Osteoblast (primary cell): ENCODE data around the gene EPHA4. TPM values are rescaled to one million over a fixed set of nuclear protein-coding genes. Genes with fewer than 3 reads are reported as not detected.
A peak's percentile ranks its signal among the peaks of the same experiment; 100 is the strongest.

Source experiments
- DNase-seq: peaks from one replicate; pipeline ENCODE4 v3.0.0; 2011; ENCODE audit warnings: low spot score, mixed read lengths; ENCODE audit not compliant: insufficient read length; ENCODE audit errors: missing footprints
- H2AFZ ChIP-seq: 2 replicates; pipeline ENCODE4 v1.6.0; 2011; ENCODE audit warnings: mild to moderate bottlenecking, low read length
- H3K27ac ChIP-seq: 2 replicates; pipeline ENCODE4 v1.5.1; 2011; ENCODE audit warnings: mild to moderate bottlenecking, low read depth, low read length, moderate library complexity
- H3K27me3 ChIP-seq: 2 replicates; pipeline ENCODE4 v1.6.0; 2012; ENCODE audit warnings: mild to moderate bottlenecking, control low read depth, inconsistent platforms, low read length, moderate library complexity; ENCODE audit not compliant: insufficient read depth
- H3K36me3 ChIP-seq: 2 replicates; pipeline ENCODE4 v1.5.1; 2011; ENCODE audit warnings: mild to moderate bottlenecking, low read length, control low read depth, moderate library complexity; ENCODE audit not compliant: insufficient read depth
- H3K4me1 ChIP-seq: 2 replicates; pipeline ENCODE4 v1.5.1; 2011; ENCODE audit warnings: mild to moderate bottlenecking, low read length, control low read depth, moderate library complexity; ENCODE audit not compliant: insufficient read depth
- H3K4me2 ChIP-seq: 2 replicates; pipeline ENCODE4 v1.6.0; 2011; ENCODE audit warnings: mild to moderate bottlenecking, low read length; ENCODE audit not compliant: insufficient read depth
- H3K4me3 ChIP-seq: fragments of 200-600 bp; sonication (generic); 3 replicates; pipeline ENCODE4 v1.5.1; 2012; ENCODE audit warnings: mild to moderate bottlenecking, low read length, inconsistent platforms; ENCODE audit not compliant: insufficient read depth
- H3K79me2 ChIP-seq: 2 replicates; pipeline ENCODE4 v1.6.0; 2012; ENCODE audit warnings: mild to moderate bottlenecking, low read length, control low read depth, inconsistent platforms; ENCODE audit not compliant: insufficient read depth
- H3K9me3 ChIP-seq: 2 replicates; pipeline ENCODE4 v1.5.1; 2011; ENCODE audit warnings: low read depth, low read length, control low read depth
- H4K20me1 ChIP-seq: 2 replicates; pipeline ENCODE4 v1.6.0; 2012; ENCODE audit warnings: mild to moderate bottlenecking, low read length, control low read depth; ENCODE audit not compliant: insufficient read depth
- CTCF ChIP-seq: IDR thresholded peaks from 2 replicates; pipeline ENCODE4 v1.5.1; 2011; ENCODE audit warnings: mild to moderate bottlenecking, low read depth, low read length, moderate library complexity; ENCODE audit errors: extremely low read depth
- total RNA-seq: library from RNA; depleted of rRNA; stranded (reverse); fragments of >200 nt; gene quantifications from 2 replicates; pipeline ENCODE4 v1.2.3, GENCODE V29; 2012

The EPHA4 gene
- total RNA-seq, 1 donor = 15.9 TPM

- peaks cover 15% of the 10 kb centered on the region for H3K4me1 ChIP-seq
- H2AFZ ChIP-seq = peak overlapping the region; percentile 6
- H3K9me3 ChIP-seq = no peaks in the 10 kb centered on the region
These were observed 1.7 kb downstream of the EPHA4 start for GRCh38 chr2:221570321-221570935.

GRCh38 chr2:221569871-221570270 lies 2.2 kb downstream of the EPHA4 start:
- Histone ChIP-seq H3K27ac (no peak overlapping the region), H3K4me2 (no peak overlapping the region), H3K27me3 (peaks cover 15% of the 10 kb centered on the region), H2AFZ (no peak overlapping the region), H4K20me1 (no peaks in the 10 kb centered on the region), H3K4me3 (no peak overlapping the region), H3K9me3 (no peaks in the 10 kb centered on the region), H3K79me2 (no peaks in the 10 kb centered on the region), H3K36me3 (no peaks in the 10 kb centered on the region), H3K4me1 (peaks cover 15% of the 10 kb centered on the region)
- no peak for TF ChIP-seq CTCF
- DNase-seq = no peak

More at GRCh38 chr2:221570321-221570935, 1.7 kb downstream of the EPHA4 start:
- Histone ChIP-seq H3K27me3 (peaks cover 15% of the 10 kb centered on the region), H4K20me1 (no peaks in the 10 kb centered on the region), H3K27ac (no peak overlapping the region), H3K79me2 (no peaks in the 10 kb centered on the region), H3K36me3 (no peaks in the 10 kb centered on the region), H3K4me3 (peak overlapping the region; percentile 80), H3K4me2 (peak overlapping the region; percentile 99)
- peak; percentile 16 for TF ChIP-seq CTCF
- DNase-seq = no peak

GRCh38 chr2:221569425-221569845 lies 2.7 kb downstream of the EPHA4 start:
- Histone ChIP-seq H3K4me1 (peaks cover 15% of the 10 kb centered on the region), H3K27me3 (peaks cover 13% of the 10 kb centered on the region), H3K79me2 (no peaks in the 10 kb centered on the region), H3K4me3 (no peak overlapping the region), H3K4me2 (no peak overlapping the region), H4K20me1 (no peaks in the 10 kb centered on the region), H3K9me3 (no peaks in the 10 kb centered on the region), H3K36me3 (no peaks in the 10 kb centered on the region), H2AFZ (no peak overlapping the region), H3K27ac (no peak overlapping the region)
- no peak for TF ChIP-seq CTCF
- no peak for DNase-seq

- no peak for TF ChIP-seq CTCF
- Histone ChIP-seq H4K20me1 (no peaks in the 10 kb centered on the region), H3K79me2 (no peaks in the 10 kb centered on the region), H3K36me3 (no peaks in the 10 kb centered on the region), H2AFZ (no peak overlapping the region), H3K27ac (no peak overlapping the region), H3K4me3 (no peak overlapping the region), H3K9me3 (no peaks in the 10 kb centered on the region), H3K27me3 (peaks cover 8% of the 10 kb centered on the region), H3K4me1 (peaks cover 15% of the 10 kb centered on the region), H3K4me2 (no peak overlapping the region)
- DNase-seq = no peak
These were observed 3.8 kb downstream of the EPHA4 start for GRCh38 chr2:221568299-221568698.
